HG02678 (cell line): ENCODE results near the gene SEBOX.
A peak's percentile ranks its signal among the peaks of the same experiment; 100 is the strongest.

Experiments
- ATAC-seq: cut with Tn5 transposase; IDR thresholded peaks from one replicate; pipeline ENCODE4 v1.9.1; 2021; ENCODE audit warnings: mild to moderate bottlenecking, moderate library complexity; ENCODE audit not compliant: unreplicated experiment

Gene SEBOX

GRCh38 chr17:28394337-28395116 lies 29.5 kb upstream of the SEBOX start:
- no peak for ATAC-seq

- no peak for ATAC-seq
Observed at GRCh38 chr17:28392491-28392890, 27.5 kb upstream of the SEBOX start.

- no peak for ATAC-seq
Observed at GRCh38 chr17:28391401-28391800, 26.4 kb upstream of the SEBOX start.

GRCh38 chr17:28390984-28391383 lies 26.0 kb upstream of the SEBOX start:
- no peak for ATAC-seq

- no peak for ATAC-seq
Observed at GRCh38 chr17:28390563-28390962, 25.6 kb upstream of the SEBOX start.

GRCh38 chr17:28390141-28390540 lies 25.1 kb upstream of the SEBOX start:
- no peak for ATAC-seq

- ATAC-seq = no peak
Observed at GRCh38 chr17:28388106-28388505, 23.1 kb upstream of the SEBOX start.

GRCh38 chr17:28386391-28386790 lies 21.4 kb upstream of the SEBOX start:
- no peak for ATAC-seq

GRCh38 chr17:28385406-28385805 lies 20.4 kb upstream of the SEBOX start:
- no peak for ATAC-seq

GRCh38 chr17:28385037-28385400 lies 20.0 kb upstream of the SEBOX start:
- peak; percentile 15 for ATAC-seq

GRCh38 chr17:28384281-28385036 lies 19.5 kb upstream of the SEBOX start:
- peak; percentile 76 for ATAC-seq

GRCh38 chr17:28381141-28381825 lies 16.3 kb upstream of the SEBOX start:
- no peak for ATAC-seq

- no peak for ATAC-seq
Observed at GRCh38 chr17:28379814-28380801, 15.1 kb upstream of the SEBOX start.

GRCh38 chr17:28372945-28373274 lies 7.9 kb upstream of the SEBOX start:
- no peak for ATAC-seq

- ATAC-seq = peak; percentile 16
Observed at GRCh38 chr17:28372203-28372944, 7.4 kb upstream of the SEBOX start.

- ATAC-seq = peak; percentile 83
Observed at GRCh38 chr17:28371245-28372202, 6.5 kb upstream of the SEBOX start, which contains the start of gene SARM1. TSS of gene SARM1 (plus strand) at chr17:28371694. CDS start at chr17:28372033, 339 bp downstream.

- ATAC-seq = no peak
Observed at GRCh38 chr17:28370744-28371103, 5.7 kb upstream of the SEBOX start.

- ATAC-seq = no peak
Observed at GRCh38 chr17:28370035-28370743, 5.2 kb upstream of the SEBOX start, which contains the start of gene VTN. TSS of gene VTN (minus strand) at chr17:28370307. CDS start at chr17:28370203, 104 bp downstream.
